B cell (primary cell): ENCODE results near the gene DKKL1.

Experiments
- CTCF ChIP-seq: fragments of 200-600 bp; IDR thresholded peaks from one replicate; pipeline ENCODE4 v1.8.0; 2022; ENCODE audit warnings: antibody characterized with exemption, mild to moderate bottlenecking
- EZH2 ChIP-seq: IDR thresholded peaks from 2 replicates; pipeline ENCODE4 v1.6.1; 2012; ENCODE audit warnings: borderline replicate concordance, low read depth, mild to moderate bottlenecking, moderate library complexity, low read length; ENCODE audit not compliant: insufficient read depth, poor library complexity, severe bottlenecking

- TF ChIP-seq EZH2, result no peak
- TF ChIP-seq CTCF, result no peak
These were observed 38.7 kb upstream of the DKKL1 start, which contains the start of gene SLC6A16 for GRCh38 chr19:49324801-49325576.
